Measurements from ENCODE around the gene DPM3.

Gene DPM3

GRCh38 chr1:155174324-155175280 is 34.3 kb upstream of the DPM3 start:
- H3K4me3 ChIP-seq (ENCODE audit: low read length, poor library complexity, severe bottlenecking) = peak overlapping the region; percentile 86
- H2AFZ ChIP-seq (ENCODE audit: low read length) = peak overlapping the region; percentile 98
- H3K4me1 ChIP-seq (ENCODE audit: insufficient read depth, low read length, poor library complexity, severe bottlenecking) = peaks cover 27% of the 10 kb centered on the region
- H3K36me3 ChIP-seq (ENCODE audit: insufficient read depth, low read length) = no peaks in the 10 kb centered on the region
- H3K79me2 ChIP-seq (ENCODE audit: insufficient read depth, low read length) = peaks cover 19% of the 10 kb centered on the region
- peak overlapping the region; percentile 94 for H3K9ac ChIP-seq (ENCODE audit: low read depth, low read length, poor library complexity, severe bottlenecking)
- H3K27me3 ChIP-seq (ENCODE audit: insufficient read depth, low read length, poor library complexity, severe bottlenecking) = no peaks in the 10 kb centered on the region
- H3K4me2 ChIP-seq (ENCODE audit: low read depth, low read length, poor library complexity, severe bottlenecking) = peak overlapping the region; percentile 92
- no peaks in the 10 kb centered on the region for H3K9me2 ChIP-seq (replicated peaks; ENCODE audit: low read depth, low read length)
- peaks cover 5% of the 10 kb centered on the region for H3F3A ChIP-seq (ENCODE audit: low read depth)
- no peaks in the 10 kb centered on the region for H4K20me1 ChIP-seq (ENCODE audit: insufficient read depth, low read length, poor library complexity, severe bottlenecking)
- no peak for TF ChIP-seq EZH2phosphoT487 (IDR thresholded peaks at IDR 0.05; ENCODE audit: borderline replicate concordance)
- TF ChIP-seq CTCF (conservative IDR thresholded peaks at IDR 0.05; ENCODE audit: low read length) = no peak
- H3K9me3 ChIP-seq (ENCODE audit: insufficient read depth, low read depth, low read length) = no peaks in the 10 kb centered on the region

GRCh38 chr1:155173478-155174323 is 33.4 kb upstream of the DPM3 start, which contains the start of gene TRIM46:
TRIM46 (plus strand) TSS chr1:155173849; CDS start chr1:155173967, 118 bp downstream.
- Histone ChIP-seq H2AFZ (ENCODE audit: low read length) (peak within 1 kb of the TSS; percentile 98), H3K9ac (ENCODE audit: low read depth, low read length, poor library complexity, severe bottlenecking) (peak within 1 kb of the TSS; percentile 94), H3K4me2 (ENCODE audit: low read depth, low read length, poor library complexity, severe bottlenecking) (peak within 1 kb of the TSS; percentile 92), H3K36me3 (ENCODE audit: insufficient read depth, low read length) (no peaks in the 10 kb centered on the region), H3K9me3 (ENCODE audit: insufficient read depth, low read depth, low read length) (no peaks in the 10 kb centered on the region), H3K27me3 (ENCODE audit: insufficient read depth, low read length, poor library complexity, severe bottlenecking) (no peaks in the 10 kb centered on the region), H3K4me3 (ENCODE audit: low read length, poor library complexity, severe bottlenecking) (peak within 1 kb of the TSS; percentile 86), H3K79me2 (ENCODE audit: insufficient read depth, low read length) (peaks cover 19% of the 10 kb centered on the region), H3K9me2 (replicated peaks; ENCODE audit: low read depth, low read length) (no peaks in the 10 kb centered on the region), H3F3A (ENCODE audit: low read depth) (peaks cover 5% of the 10 kb centered on the region), H3K4me1 (ENCODE audit: insufficient read depth, low read length, poor library complexity, severe bottlenecking) (peaks cover 27% of the 10 kb centered on the region), H4K20me1 (ENCODE audit: insufficient read depth, low read length, poor library complexity, severe bottlenecking) (no peaks in the 10 kb centered on the region)
- TF ChIP-seq EZH2phosphoT487 (IDR thresholded peaks at IDR 0.05; ENCODE audit: borderline replicate concordance) (no peak), CTCF (conservative IDR thresholded peaks at IDR 0.05; ENCODE audit: low read length) (peak; percentile 31; the same call in 1 of the 2 replicates)

- Histone ChIP-seq H3K36me3 (ENCODE audit: insufficient read depth, low read length) (no peaks in the 10 kb centered on the region), H2AFZ (ENCODE audit: low read length) (peak within 1 kb of the TSS; percentile 98), H3K9ac (ENCODE audit: low read depth, low read length, poor library complexity, severe bottlenecking) (peak within 1 kb of the TSS; percentile 94), H3K9me3 (ENCODE audit: insufficient read depth, low read depth, low read length) (no peaks in the 10 kb centered on the region), H3K27me3 (ENCODE audit: insufficient read depth, low read length, poor library complexity, severe bottlenecking) (no peaks in the 10 kb centered on the region), H3F3A (ENCODE audit: low read depth) (peaks cover 5% of the 10 kb centered on the region), H3K9me2 (replicated peaks; ENCODE audit: low read depth, low read length) (no peaks in the 10 kb centered on the region), H3K79me2 (ENCODE audit: insufficient read depth, low read length) (peaks cover 19% of the 10 kb centered on the region), H3K4me2 (ENCODE audit: low read depth, low read length, poor library complexity, severe bottlenecking) (peak within 1 kb of the TSS; percentile 92), H4K20me1 (ENCODE audit: insufficient read depth, low read length, poor library complexity, severe bottlenecking) (no peaks in the 10 kb centered on the region), H3K4me1 (ENCODE audit: insufficient read depth, low read length, poor library complexity, severe bottlenecking) (peaks cover 27% of the 10 kb centered on the region), H3K4me3 (ENCODE audit: low read length, poor library complexity, severe bottlenecking) (peak within 1 kb of the TSS; percentile 86)
- no peak for TF ChIP-seq EZH2phosphoT487 (IDR thresholded peaks at IDR 0.05; ENCODE audit: borderline replicate concordance)
- TF ChIP-seq CTCF (conservative IDR thresholded peaks at IDR 0.05; ENCODE audit: low read length) = peak; percentile 83
Observed at GRCh38 chr1:155172732-155173477, 32.6 kb upstream of the DPM3 start, which contains the start of gene KRTCAP2. KRTCAP2 (minus strand) TSS chr1:155173304; CDS start chr1:155173224, 80 bp downstream.
